K562 (cell line): ENCODE measurements around the gene FAM3C. TPM values are rescaled to one million over a fixed set of nuclear protein-coding genes. Genes with fewer than 3 reads are reported as not detected.

Source experiments
- ATAC-seq: fragments of 200-7000 bp; cut with Tn5 transposase; 3 replicates; pipeline ENCODE4 v1.9.1; 2020; ENCODE audit warnings: moderate library complexity
- BruUV-seq: library from RNA; stranded (reverse); fragments of 400-500 nt; replicated peaks from 2 replicates; lab custom pipeline; 2021; lab: Mats Ljungman, UMichigan
- CTCF ChIA-PET: fragments of 300-600 bp; formaldehyde crosslinking; extraction: SDS; loops from one replicate; lab custom pipeline; 2021; ENCODE audit warnings: low intra/inter-chr PET ratio; lab: Yijun Ruan, JAX
- POLR2A ChIA-PET: fragments of 300-600, 350-650 bp; sonication (Branson Sonifier 250); formaldehyde crosslinking; extraction: SDS; loops from one replicate; lab custom pipeline; 2021; ENCODE audit warnings: antibody characterized with exemption, inconsistent platforms; lab: Yijun Ruan, JAX
- DNase-seq, 4 experiments: peaks; one replicate each; pipeline versions ENCODE4 v3.0.0 to v3.0.0-alpha.2; 2011 to 2018; ENCODE audit warnings: low spot score in 3 of 4, mixed read lengths in 3 of 4; ENCODE audit errors: extremely low read depth in 1 of 4
- FAIRE-seq: peaks from 2 replicates; lab custom pipeline; 2011; peaks lifted over from hg19 to GRCh38; lab: Jason Lieb, UNC
- H2AFZ ChIP-seq: 2 replicates; pipeline ENCODE4 v1.6.0; 2011; ENCODE audit warnings: low read depth, low read length, control low read depth, inconsistent platforms
- H3K27ac ChIP-seq: fragments of 200-600 bp; 3 replicates; pipeline ENCODE4 v1.8.0; 2011; ENCODE audit warnings: low read depth, mild to moderate bottlenecking, control low read depth, inconsistent platforms, low read length, moderate library complexity, mixed read lengths; ENCODE audit errors: extremely low read depth
- H3K27me3 ChIP-seq, 2 experiments: fragments of 300-600 bp in 1 of 2; 2 replicates in 1 of 2; 3 replicates in 1 of 2; pipeline versions ENCODE4 v1.6.0 to v1.8.0; 2011; ENCODE audit warnings: inconsistent platforms in 2 of 2, low read length in 2 of 2, mild to moderate bottlenecking in 1 of 2, mixed read lengths in 1 of 2, moderate library complexity in 1 of 2; ENCODE audit not compliant: control insufficient read depth in 2 of 2, insufficient read depth in 2 of 2
- H3K36me3 ChIP-seq: fragments of 300-600 bp; 3 replicates; pipeline ENCODE4 v1.8.0; 2011; ENCODE audit warnings: mild to moderate bottlenecking, low read length, inconsistent platforms; ENCODE audit not compliant: control insufficient read depth, insufficient read depth
- H3K4me1 ChIP-seq, 2 experiments: fragments of 200-600 bp in 1 of 2; replicated peaks in 1 of 2; 2 replicates in 1 of 2; 3 replicates in 1 of 2; pipeline versions ENCODE4 v1.5.1 to v1.8.0; 2011; ENCODE audit warnings: inconsistent platforms in 2 of 2, low read length in 2 of 2, mild to moderate bottlenecking in 1 of 2, mixed read lengths in 1 of 2, moderate library complexity in 1 of 2; ENCODE audit not compliant: control insufficient read depth in 2 of 2, insufficient read depth in 2 of 2
- H3K4me2 ChIP-seq: 2 replicates; pipeline ENCODE4 v1.6.1; 2011; ENCODE audit warnings: low read length, control low read depth, inconsistent platforms, mixed read lengths; ENCODE audit not compliant: insufficient read depth
- H3K4me3 ChIP-seq: fragments of 200-600 bp; sonication (generic), shearing (Covaris generic); 2 replicates; pipeline ENCODE4 v1.5.1; 2016; ENCODE audit warnings: control low read depth, inconsistent platforms
- H3K79me2 ChIP-seq: fragments of 200-600 bp; 3 replicates; pipeline ENCODE4 v1.8.0; 2011; ENCODE audit warnings: low read length, inconsistent platforms; ENCODE audit not compliant: control insufficient read depth, insufficient read depth
- H3K9ac ChIP-seq, 2 experiments: 2 replicates each; pipeline versions ENCODE4 v1.6.0 to v1.6.1; 2011; ENCODE audit warnings: low read depth in 2 of 2, low read length in 2 of 2, control low read depth in 1 of 2, inconsistent platforms in 1 of 2, mild to moderate bottlenecking in 1 of 2, mixed read lengths in 1 of 2; ENCODE audit not compliant: insufficient read depth in 1 of 2
- H3K9me1 ChIP-seq: one replicate; pipeline ENCODE4 v1.6.0; 2011; ENCODE audit warnings: inconsistent platforms, mild to moderate bottlenecking, low read length, moderate library complexity; ENCODE audit not compliant: control insufficient read depth, insufficient read depth
- H3K9me3 ChIP-seq: replicated peaks from 2 replicates; pipeline ENCODE4 v1.5.1; 2011; ENCODE audit warnings: low read depth, low read length, inconsistent platforms; ENCODE audit not compliant: control insufficient read depth, insufficient read depth
- H4K20me1 ChIP-seq: replicated peaks from 2 replicates; pipeline ENCODE4 v1.6.1; 2011; ENCODE audit warnings: low read length, inconsistent platforms, mixed read lengths; ENCODE audit not compliant: control insufficient read depth, insufficient read depth
- ARID3A ChIP-seq: IDR thresholded peaks from 2 replicates; pipeline ENCODE4 v1.6.1; 2012; ENCODE audit warnings: low read depth, low read length, improper control_type of control experiment, borderline replicate concordance
- C11orf30 ChIP-seq: fragments of 450-650 bp; IDR thresholded peaks from 2 replicates; pipeline ENCODE4 v1.6.1; 2016; ENCODE audit warnings: low read depth, mild to moderate bottlenecking
- COPS2 ChIP-seq: fragments of 450-650 bp; conservative IDR thresholded peaks from 2 replicates; pipeline ENCODE4 v1.6.1; 2016; ENCODE audit warnings: mild to moderate bottlenecking, moderate library complexity
- NEUROD1 ChIP-seq: fragments of 150-350 bp; IDR thresholded peaks from 2 replicates; pipeline ENCODE4 v1.6.1; 2014; ENCODE audit warnings: borderline replicate concordance, low read length, low read depth; ENCODE audit not compliant: partially characterized antibody
- PCBP2 ChIP-seq: fragments of 200-400 bp; formaldehyde crosslinking; IDR thresholded peaks from 2 replicates; pipeline ENCODE4 v1.6.1; 2018; ENCODE audit warnings: low read length, low read depth, mild to moderate bottlenecking, moderate library complexity; ENCODE audit not compliant: poor library complexity, severe bottlenecking
- RBM25 ChIP-seq: fragments of 200-400 bp; formaldehyde crosslinking; IDR thresholded peaks from 2 replicates; pipeline ENCODE4 v1.6.1; 2018; ENCODE audit warnings: low read length, low read depth, moderate library complexity; ENCODE audit not compliant: severe bottlenecking
- THAP7 ChIP-seq: fragments of 250-450 bp; sonication (Bioruptor Pico); IDR thresholded peaks from 2 replicates; pipeline ENCODE4 v1.5.0; 2021
- ZNF140 ChIP-seq: fragments of 250-450 bp; sonication (Bioruptor Pico); IDR thresholded peaks from 2 replicates; pipeline ENCODE4 v1.8.0; 2021; ENCODE audit warnings: moderate library complexity, mild to moderate bottlenecking, inconsistent platforms
- ZNF239 ChIP-seq: fragments of 250-450 bp; sonication (Bioruptor Pico); IDR thresholded peaks from 2 replicates; pipeline ENCODE4 v1.4.0; 2020; ENCODE audit warnings: mild to moderate bottlenecking
- ZNF589 ChIP-seq: fragments of 200-800 bp; sonication (Bioruptor generic); IDR thresholded peaks from 2 replicates; pipeline ENCODE4 v1.6.1; 2016; ENCODE audit warnings: low read depth, missing genetic modification characterization, missing compliant biosample characterization
- ZNF668 ChIP-seq: fragments of 250-450 bp; sonication (Bioruptor Pico); IDR thresholded peaks from 2 replicates; pipeline ENCODE4 v1.8.0; 2022; ENCODE audit warnings: mild to moderate bottlenecking, inconsistent platforms
- ZNF717 ChIP-seq: fragments of 250-450 bp; sonication (Bioruptor Pico); IDR thresholded peaks from 2 replicates; pipeline ENCODE4 v1.5.0; 2021
- ZNF76 ChIP-seq: fragments of 250-450 bp; sonication (Bioruptor Pico); IDR thresholded peaks from 2 replicates; pipeline ENCODE4 v1.4.0; 2020; ENCODE audit warnings: mild to moderate bottlenecking, moderate library complexity, borderline replicate concordance
- WGBS: fragments of 100-300 bp; shearing (Covaris generic); methylation state at CpG from one replicate; pipeline ENCODE4 v1.1.6; 2016; ENCODE audit warnings: low coverage, mixed read lengths; ENCODE audit not compliant: insufficient coverage; ENCODE audit errors: missing lambda C conversion rate; 5-methylcytosine and 5-hydroxymethylcytosine counted together
- in situ Hi-C: fragments of 300-500 bp; cut with MboI; formaldehyde crosslinking; loops from 4 replicates; pipeline ENCODE4 v1.15.0; 2018; ENCODE audit warnings: inconsistent platforms, mixed read lengths
- intact Hi-C: fragments of 100-400 bp; cut with micrococcal nuclease; formaldehyde crosslinking; loops from 2 replicates; pipeline ENCODE4 v1.14.2; 2022
- polyA plus RNA-seq, 8 experiments: library from polyadenylated mRNA; depleted of rRNA in 4 of 8; stranded (reverse) in 5 of 8; unstranded in 3 of 8; fragments of >200 nt; fragmentation: Nextera tagmentation in 2 of 8; fragmentation: Illumina TruSeq in 1 of 8; extraction: Ambion mirVana in 2 of 8; extraction: Trizol in 1 of 8; gene quantifications; 2 replicates each; pipeline versions ENCODE4 v1.2.1 to v1.2.3, GENCODE V29; 2011 to 2014; ENCODE audit warnings: inconsistent platforms in 1 of 8, missing spikeins in 1 of 8
- total RNA-seq, 7 experiments: library from RNA; depleted of rRNA in 6 of 7; stranded (reverse); fragments of >200 nt in 6 of 7; fragmentation: Illumina TruSeq in 2 of 7; extraction: Trizol in 2 of 7; gene quantifications; 2 replicates each; pipeline versions ENCODE4 v1.2.1 to v1.2.3, GENCODE V29; 2011 to 2021; ENCODE audit warnings: low replicate concordance in 1 of 7

Gene FAM3C
- total and polyA plus RNA-seq, 9 of the 15 experiments (the other 6 are each of a cell fraction or from before 2014, with no cell fraction given): 10.6 to 42.6 (median 30.0) TPM

GRCh38 chr7:121397361-121397760, 1.3 kb upstream of the FAM3C start:
- BruUV-seq: no TSS peak
- FAIRE-seq (no peak), DNase-seq (no peak), ATAC-seq (no peak)
- Histone ChIP-seq H3K9me3 (no peaks in the 10 kb centered on the region), H3K4me2 (no peak overlapping the region), H4K20me1 (no peaks in the 10 kb centered on the region), H3K4me3 (no peak overlapping the region), H3K27ac (no peak overlapping the region), H3K27me3 (no peaks in the 10 kb centered on the region), H2AFZ (peak overlapping the region; percentile 99), H3K4me1 (peaks cover 5 to 10% of the 10 kb centered on the region in 2 experiments; a peak in 3 of 5 replicates), H3K9me1 (no peaks in the 10 kb centered on the region), H3K36me3 (peaks cover 7% of the 10 kb centered on the region; the same call in 1 of the 3 replicates), H3K79me2 (peaks cover 34% of the 10 kb centered on the region), H3K9ac (no peak overlapping the region)
- ChIA-PET POLR2A (interaction anchor here (0.8 to 2.9 kb wide), 5 partner anchors 11 to 46 kb away, joined by 3 to 15 read pairs (median 5); no protein-coding TSS in a partner anchor), CTCF (interaction anchor here (1.6 kb wide), 1 partner anchor 150 kb away, joined by 5 read pairs; no protein-coding TSS in a partner anchor)
- WGBS: 82% methylated on average over 3 of the region's 3 CpGs
- intact Hi-C loops (loop anchor here (5.0 to 10.0 kb wide), 2 partner anchors 413 to 445 kb away; partner anchors contain the start of genes CPED1 and ING3), in situ Hi-C loops (no loop called here)
- TF ChIP-seq ZNF668 (CRISPR knock-in tag) (no peak), ARID3A (no peak), ZNF589 (CRISPR knock-in tag) (no peak), RBM25 (no peak), ZNF140 (no peak), COPS2 (no peak), ZNF717 (CRISPR knock-in tag) (no peak), THAP7 (CRISPR knock-in tag) (no peak), ZNF239 (CRISPR knock-in tag) (no peak), PCBP2 (no peak), ZNF76 (no peak), C11orf30 (no peak), NEUROD1 (no peak)
